ENCODE data around the gene SIPA1L2. TPM values are rescaled to one million over a fixed set of nuclear protein-coding genes. Genes with fewer than 3 reads are reported as not detected.
A peak's percentile ranks its signal among the peaks of the same experiment; 100 is the strongest.

The SIPA1L2 gene
- total and polyA plus RNA-seq, 2 experiments from 2014 or later, result 4.1 to 17.0 TPM

DNA sequence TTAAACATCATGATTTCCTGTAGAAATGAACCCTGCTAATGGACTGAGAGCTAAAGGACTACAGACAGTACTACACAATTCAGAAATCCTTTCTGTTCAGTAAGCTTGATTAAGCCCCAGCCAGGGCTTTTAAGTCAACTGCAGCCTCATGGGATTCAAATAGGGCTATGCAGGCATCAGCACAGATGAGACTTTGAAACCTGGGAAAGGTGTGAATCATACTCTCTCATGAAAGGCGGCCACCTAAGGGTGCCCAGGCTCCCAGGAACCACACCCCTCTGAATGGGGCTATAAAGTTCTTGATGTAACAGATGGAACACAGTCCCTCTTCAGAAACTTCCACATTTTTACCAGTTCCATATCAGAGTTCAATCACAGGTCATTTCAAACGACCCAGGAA is 7.6 kb downstream of the SIPA1L2 start:
- Histone ChIP-seq H3K79me2 (replicated peaks; ENCODE audit: insufficient read depth) (peaks cover 69% of the 10 kb centered on the region), H3K4me3 (no peak overlapping the region), H3K4me2 (0 out of 2 replicates have a peak overlapping the region, but pooled peaks have one; percentile 40), H3F3A (replicated peaks; ENCODE audit: low read depth) (no peaks in the 10 kb centered on the region), H3K36me3 (ENCODE audit: insufficient read depth) (no peaks in the 10 kb centered on the region), H3K27me3 (ENCODE audit: insufficient read depth) (no peaks in the 10 kb centered on the region), H4K20me1 (replicated peaks; ENCODE audit: insufficient read depth) (no peaks in the 10 kb centered on the region), H2AFZ (no peak overlapping the region), H3K9me2 (ENCODE audit: insufficient read depth) (no peaks in the 10 kb centered on the region), H3K4me1 (ENCODE audit: insufficient read depth) (peaks cover 55% of the 10 kb centered on the region), H3K27ac (ENCODE audit: low read depth) (no peak overlapping the region)
- peaks cover 83% of the 10 kb centered on the region for H3K4me1 Mint-ChIP-seq
- peaks cover 4% of the 10 kb centered on the region for H3K27me3 Mint-ChIP-seq (ENCODE audit: insufficient read depth, low read depth, poor library complexity)
- DNase-seq (ENCODE audit: low spot score), result no peak
- no peak overlapping the region for H3K27ac Mint-ChIP-seq
- no peaks in the 10 kb centered on the region for H3K36me3 Mint-ChIP-seq (ENCODE audit: low read depth)
- H3K9me3 Mint-ChIP-seq, result no peaks in the 10 kb centered on the region
- ATAC-seq, result no peak
- no peak overlapping the region; the same call in 2 of the 3 replicates for H3K4me3 Mint-ChIP-seq
- TF ChIP-seq CREB1 (CRISPR knock-in tag; IDR thresholded peaks at IDR 0.05; ENCODE audit: low read depth), result no peak
- TF ChIP-seq, protein P1, sequence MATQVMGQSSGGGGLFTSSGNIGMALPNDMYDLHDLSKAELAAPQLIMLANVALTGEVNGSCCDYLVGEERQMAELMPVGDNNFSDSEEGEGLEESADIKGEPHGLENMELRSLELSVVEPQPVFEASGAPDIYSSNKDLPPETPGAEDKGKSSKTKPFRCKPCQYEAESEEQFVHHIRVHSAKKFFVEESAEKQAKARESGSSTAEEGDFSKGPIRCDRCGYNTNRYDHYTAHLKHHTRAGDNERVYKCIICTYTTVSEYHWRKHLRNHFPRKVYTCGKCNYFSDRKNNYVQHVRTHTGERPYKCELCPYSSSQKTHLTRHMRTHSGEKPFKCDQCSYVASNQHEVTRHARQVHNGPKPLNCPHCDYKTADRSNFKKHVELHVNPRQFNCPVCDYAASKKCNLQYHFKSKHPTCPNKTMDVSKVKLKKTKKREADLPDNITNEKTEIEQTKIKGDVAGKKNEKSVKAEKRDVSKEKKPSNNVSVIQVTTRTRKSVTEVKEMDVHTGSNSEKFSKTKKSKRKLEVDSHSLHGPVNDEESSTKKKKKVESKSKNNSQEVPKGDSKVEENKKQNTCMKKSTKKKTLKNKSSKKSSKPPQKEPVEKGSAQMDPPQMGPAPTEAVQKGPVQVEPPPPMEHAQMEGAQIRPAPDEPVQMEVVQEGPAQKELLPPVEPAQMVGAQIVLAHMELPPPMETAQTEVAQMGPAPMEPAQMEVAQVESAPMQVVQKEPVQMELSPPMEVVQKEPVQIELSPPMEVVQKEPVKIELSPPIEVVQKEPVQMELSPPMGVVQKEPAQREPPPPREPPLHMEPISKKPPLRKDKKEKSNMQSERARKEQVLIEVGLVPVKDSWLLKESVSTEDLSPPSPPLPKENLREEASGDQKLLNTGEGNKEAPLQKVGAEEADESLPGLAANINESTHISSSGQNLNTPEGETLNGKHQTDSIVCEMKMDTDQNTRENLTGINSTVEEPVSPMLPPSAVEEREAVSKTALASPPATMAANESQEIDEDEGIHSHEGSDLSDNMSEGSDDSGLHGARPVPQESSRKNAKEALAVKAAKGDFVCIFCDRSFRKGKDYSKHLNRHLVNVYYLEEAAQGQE (IDR thresholded peaks at IDR 0.05; ENCODE audit: unreplicated experiment), result no peak
- no peak for TF ChIP-seq POLR2AphosphoS5 (IDR thresholded peaks at IDR 0.05; ENCODE audit: low read depth)
- no peak for TF ChIP-seq JUNB (IDR thresholded peaks at IDR 0.05; ENCODE audit: unreplicated experiment)
- TF ChIP-seq, protein P2, sequence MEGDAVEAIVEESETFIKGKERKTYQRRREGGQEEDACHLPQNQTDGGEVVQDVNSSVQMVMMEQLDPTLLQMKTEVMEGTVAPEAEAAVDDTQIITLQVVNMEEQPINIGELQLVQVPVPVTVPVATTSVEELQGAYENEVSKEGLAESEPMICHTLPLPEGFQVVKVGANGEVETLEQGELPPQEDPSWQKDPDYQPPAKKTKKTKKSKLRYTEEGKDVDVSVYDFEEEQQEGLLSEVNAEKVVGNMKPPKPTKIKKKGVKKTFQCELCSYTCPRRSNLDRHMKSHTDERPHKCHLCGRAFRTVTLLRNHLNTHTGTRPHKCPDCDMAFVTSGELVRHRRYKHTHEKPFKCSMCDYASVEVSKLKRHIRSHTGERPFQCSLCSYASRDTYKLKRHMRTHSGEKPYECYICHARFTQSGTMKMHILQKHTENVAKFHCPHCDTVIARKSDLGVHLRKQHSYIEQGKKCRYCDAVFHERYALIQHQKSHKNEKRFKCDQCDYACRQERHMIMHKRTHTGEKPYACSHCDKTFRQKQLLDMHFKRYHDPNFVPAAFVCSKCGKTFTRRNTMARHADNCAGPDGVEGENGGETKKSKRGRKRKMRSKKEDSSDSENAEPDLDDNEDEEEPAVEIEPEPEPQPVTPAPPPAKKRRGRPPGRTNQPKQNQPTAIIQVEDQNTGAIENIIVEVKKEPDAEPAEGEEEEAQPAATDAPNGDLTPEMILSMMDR (conservative IDR thresholded peaks at IDR 0.05; ENCODE audit: low read depth in 2 of 2), result no peak
- TF ChIP-seq NANOG (IDR thresholded peaks at IDR 0.05; ENCODE audit: borderline replicate concordance), result no peak
- TF ChIP-seq ZNF114 (CRISPR knock-in tag; IDR thresholded peaks at IDR 0.05), result no peak
- TF ChIP-seq STAT1 (IDR thresholded peaks at IDR 0.05; ENCODE audit: unreplicated experiment), result no peak
- TF ChIP-seq EZH2phosphoT487 (IDR thresholded peaks at IDR 0.05; ENCODE audit: unreplicated experiment), result no peak
- TF ChIP-seq EZH2 (IDR thresholded peaks at IDR 0.05; ENCODE audit: low read depth, unreplicated experiment), result no peak
- TF ChIP-seq, protein P3, sequence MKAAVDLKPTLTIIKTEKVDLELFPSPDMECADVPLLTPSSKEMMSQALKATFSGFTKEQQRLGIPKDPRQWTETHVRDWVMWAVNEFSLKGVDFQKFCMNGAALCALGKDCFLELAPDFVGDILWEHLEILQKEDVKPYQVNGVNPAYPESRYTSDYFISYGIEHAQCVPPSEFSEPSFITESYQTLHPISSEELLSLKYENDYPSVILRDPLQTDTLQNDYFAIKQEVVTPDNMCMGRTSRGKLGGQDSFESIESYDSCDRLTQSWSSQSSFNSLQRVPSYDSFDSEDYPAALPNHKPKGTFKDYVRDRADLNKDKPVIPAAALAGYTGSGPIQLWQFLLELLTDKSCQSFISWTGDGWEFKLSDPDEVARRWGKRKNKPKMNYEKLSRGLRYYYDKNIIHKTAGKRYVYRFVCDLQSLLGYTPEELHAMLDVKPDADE (IDR thresholded peaks at IDR 0.05), result no peak
- no peak for TF ChIP-seq ZNF331 (CRISPR knock-in tag; IDR thresholded peaks at IDR 0.05; ENCODE audit: low read depth)
- TF ChIP-seq, protein P4, sequence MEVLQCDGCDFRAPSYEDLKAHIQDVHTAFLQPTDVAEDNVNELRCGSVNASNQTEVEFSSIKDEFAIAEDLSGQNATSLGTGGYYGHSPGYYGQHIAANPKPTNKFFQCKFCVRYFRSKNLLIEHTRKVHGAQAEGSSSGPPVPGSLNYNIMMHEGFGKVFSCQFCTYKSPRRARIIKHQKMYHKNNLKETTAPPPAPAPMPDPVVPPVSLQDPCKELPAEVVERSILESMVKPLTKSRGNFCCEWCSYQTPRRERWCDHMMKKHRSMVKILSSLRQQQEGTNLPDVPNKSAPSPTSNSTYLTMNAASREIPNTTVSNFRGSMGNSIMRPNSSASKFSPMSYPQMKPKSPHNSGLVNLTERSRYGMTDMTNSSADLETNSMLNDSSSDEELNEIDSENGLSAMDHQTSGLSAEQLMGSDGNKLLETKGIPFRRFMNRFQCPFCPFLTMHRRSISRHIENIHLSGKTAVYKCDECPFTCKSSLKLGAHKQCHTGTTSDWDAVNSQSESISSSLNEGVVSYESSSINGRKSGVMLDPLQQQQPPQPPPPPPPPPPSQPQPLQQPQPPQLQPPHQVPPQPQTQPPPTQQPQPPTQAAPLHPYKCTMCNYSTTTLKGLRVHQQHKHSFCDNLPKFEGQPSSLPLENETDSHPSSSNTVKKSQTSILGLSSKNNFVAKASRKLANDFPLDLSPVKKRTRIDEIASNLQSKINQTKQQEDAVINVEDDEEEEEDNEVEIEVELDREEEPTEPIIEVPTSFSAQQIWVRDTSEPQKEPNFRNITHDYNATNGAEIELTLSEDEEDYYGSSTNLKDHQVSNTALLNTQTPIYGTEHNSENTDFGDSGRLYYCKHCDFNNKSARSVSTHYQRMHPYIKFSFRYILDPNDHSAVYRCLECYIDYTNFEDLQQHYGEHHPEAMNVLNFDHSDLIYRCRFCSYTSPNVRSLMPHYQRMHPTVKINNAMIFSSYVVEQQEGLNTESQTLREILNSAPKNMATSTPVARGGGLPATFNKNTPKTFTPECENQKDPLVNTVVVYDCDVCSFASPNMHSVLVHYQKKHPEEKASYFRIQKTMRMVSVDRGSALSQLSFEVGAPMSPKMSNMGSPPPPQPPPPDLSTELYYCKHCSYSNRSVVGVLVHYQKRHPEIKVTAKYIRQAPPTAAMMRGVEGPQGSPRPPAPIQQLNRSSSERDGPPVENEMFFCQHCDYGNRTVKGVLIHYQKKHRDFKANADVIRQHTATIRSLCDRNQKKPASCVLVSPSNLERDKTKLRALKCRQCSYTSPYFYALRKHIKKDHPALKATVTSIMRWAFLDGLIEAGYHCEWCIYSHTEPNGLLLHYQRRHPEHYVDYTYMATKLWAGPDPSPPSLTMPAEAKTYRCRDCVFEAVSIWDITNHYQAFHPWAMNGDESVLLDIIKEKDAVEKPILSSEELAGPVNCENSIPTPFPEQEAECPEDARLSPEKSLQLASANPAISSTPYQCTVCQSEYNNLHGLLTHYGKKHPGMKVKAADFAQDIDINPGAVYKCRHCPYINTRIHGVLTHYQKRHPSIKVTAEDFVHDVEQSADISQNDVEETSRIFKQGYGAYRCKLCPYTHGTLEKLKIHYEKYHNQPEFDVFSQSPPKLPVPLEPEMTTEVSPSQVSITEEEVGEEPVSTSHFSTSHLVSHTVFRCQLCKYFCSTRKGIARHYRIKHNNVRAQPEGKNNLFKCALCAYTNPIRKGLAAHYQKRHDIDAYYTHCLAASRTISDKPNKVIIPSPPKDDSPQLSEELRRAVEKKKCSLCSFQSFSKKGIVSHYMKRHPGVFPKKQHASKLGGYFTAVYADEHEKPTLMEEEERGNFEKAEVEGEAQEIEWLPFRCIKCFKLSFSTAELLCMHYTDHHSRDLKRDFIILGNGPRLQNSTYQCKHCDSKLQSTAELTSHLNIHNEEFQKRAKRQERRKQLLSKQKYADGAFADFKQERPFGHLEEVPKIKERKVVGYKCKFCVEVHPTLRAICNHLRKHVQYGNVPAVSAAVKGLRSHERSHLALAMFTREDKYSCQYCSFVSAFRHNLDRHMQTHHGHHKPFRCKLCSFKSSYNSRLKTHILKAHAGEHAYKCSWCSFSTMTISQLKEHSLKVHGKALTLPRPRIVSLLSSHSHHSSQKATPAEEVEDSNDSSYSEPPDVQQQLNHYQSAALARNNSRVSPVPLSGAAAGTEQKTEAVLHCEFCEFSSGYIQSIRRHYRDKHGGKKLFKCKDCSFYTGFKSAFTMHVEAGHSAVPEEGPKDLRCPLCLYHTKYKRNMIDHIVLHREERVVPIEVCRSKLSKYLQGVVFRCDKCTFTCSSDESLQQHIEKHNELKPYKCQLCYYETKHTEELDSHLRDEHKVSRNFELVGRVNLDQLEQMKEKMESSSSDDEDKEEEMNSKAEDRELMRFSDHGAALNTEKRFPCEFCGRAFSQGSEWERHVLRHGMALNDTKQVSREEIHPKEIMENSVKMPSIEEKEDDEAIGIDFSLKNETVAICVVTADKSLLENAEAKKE (CRISPR knock-in tag; IDR thresholded peaks at IDR 0.05), result no peak

All from GM23338 (cell line).